Eye (tissue), 1 donor: ENCODE measurements around the gene LSM12.
"Not testable (repeated sequence)": the region's sequence is repeated elsewhere in the genome, so short reads cannot be mapped to it uniquely, and the experiment has no call there.

Experiments
- DNase-seq: peaks from one replicate; pipeline ENCODE4 v3.0.0-alpha.2; 2015

Gene LSM12

GRCh38 chr17:44074911-44075285, 8.4 kb upstream of the LSM12 start:
- DNase-seq = no peak

GRCh38 chr17:44074231-44074910, 7.9 kb upstream of the LSM12 start:
- no peak for DNase-seq

GRCh38 chr17:44071772-44072171, 5.3 kb upstream of the LSM12 start:
- DNase-seq = no peak

GRCh38 chr17:44071198-44071520, 4.7 kb upstream of the LSM12 start:
- no peak for DNase-seq

GRCh38 chr17:44070455-44071197, 4.2 kb upstream of the LSM12 start, which contains the start of gene G6PC3:
TSS of gene G6PC3 (plus strand) at chr17:44070735. CDS start at chr17:44070966, 231 bp downstream.
- peak; percentile 99 for DNase-seq

GRCh38 chr17:44069974-44070454, 3.5 kb upstream of the LSM12 start:
- DNase-seq = no peak

- no peak for DNase-seq
Observed at GRCh38 chr17:44067545-44067940, 1.1 kb upstream of the LSM12 start.

- DNase-seq = no peak
Observed at GRCh38 chr17:44065668-44066203, 735 bp downstream of the LSM12 start.

GRCh38 chr17:44063704-44064639, 2.5 kb downstream of the LSM12 start:
- DNase-seq = no peak

- no peak for DNase-seq
Observed at GRCh38 chr17:44062871-44063270, 3.6 kb downstream of the LSM12 start.

GRCh38 chr17:44061446-44061845, 5.0 kb downstream of the LSM12 start:
- DNase-seq = no peak

GRCh38 chr17:44059101-44059892, 7.2 kb downstream of the LSM12 start:
- no peak for DNase-seq

- no peak for DNase-seq
Observed at GRCh38 chr17:44053125-44053872, 13.2 kb downstream of the LSM12 start.

- DNase-seq = peak; percentile 65
Observed at GRCh38 chr17:44049294-44050060, 17.0 kb downstream of the LSM12 start.

- DNase-seq = not testable (repeated sequence)
Observed at GRCh38 chr17:44046893-44047292, 19.6 kb downstream of the LSM12 start.

GRCh38 chr17:44045486-44045885, 21.0 kb downstream of the LSM12 start:
- DNase-seq = no peak

GRCh38 chr17:44044071-44044470, 22.4 kb downstream of the LSM12 start:
- DNase-seq = no peak

GRCh38 chr17:44043272-44043696, 23.2 kb downstream of the LSM12 start:
- no peak for DNase-seq

- no peak for DNase-seq
Observed at GRCh38 chr17:44039829-44040635, 26.4 kb downstream of the LSM12 start.

GRCh38 chr17:44038604-44039011, 27.9 kb downstream of the LSM12 start:
- DNase-seq = peak; percentile 21
